H9 (cell line): ENCODE data around the gene ERC1. TPM values are rescaled to one million over a fixed set of nuclear protein-coding genes. Genes with fewer than 3 reads are reported as not detected.

Experiments used
- DNase-seq: peaks from one replicate; pipeline ENCODE4 v3.0.0-alpha.2; 2017
- H2AFZ ChIP-seq: one replicate; pipeline ENCODE4 v1.6.1; 2013; ENCODE audit warnings: mild to moderate bottlenecking, low read length, control low read depth, moderate library complexity
- H2AK5ac ChIP-seq: 2 replicates; pipeline ENCODE4 v1.6.1; 2013; ENCODE audit warnings: low read length, control low read depth, mixed read lengths; ENCODE audit not compliant: insufficient read length
- H2BK120ac ChIP-seq: one replicate; pipeline ENCODE4 v1.6.1; 2013; ENCODE audit warnings: low read depth, mild to moderate bottlenecking, low read length, control low read depth, inconsistent platforms; ENCODE audit not compliant: poor library complexity, severe bottlenecking
- H2BK12ac ChIP-seq: 2 replicates; pipeline ENCODE4 v1.6.1; 2013; ENCODE audit warnings: low read length, control low read depth, mixed read lengths, low read depth; ENCODE audit not compliant: insufficient read length
- H2BK15ac ChIP-seq: 2 replicates; pipeline ENCODE4 v1.6.1; 2013; ENCODE audit warnings: low read depth, low read length, control low read depth
- H2BK20ac ChIP-seq: one replicate; pipeline ENCODE4 v1.6.1; 2013; ENCODE audit warnings: low read depth, mild to moderate bottlenecking, low read length, control low read depth, inconsistent platforms; ENCODE audit not compliant: poor library complexity, severe bottlenecking
- H2BK5ac ChIP-seq: 2 replicates; pipeline ENCODE4 v1.6.1; 2013; ENCODE audit warnings: low read length, control low read depth, mixed read lengths; ENCODE audit not compliant: insufficient read length
- H3K14ac ChIP-seq: 2 replicates; pipeline ENCODE4 v1.6.1; 2013; ENCODE audit warnings: low read length, control low read depth; ENCODE audit not compliant: insufficient read depth
- H3K18ac ChIP-seq: 2 replicates; pipeline ENCODE4 v1.6.1; 2013; ENCODE audit warnings: low read depth, mild to moderate bottlenecking, mixed read lengths, low read length, control low read depth; ENCODE audit not compliant: insufficient read length
- H3K23ac ChIP-seq: 2 replicates; pipeline ENCODE4 v1.6.1; 2013; ENCODE audit warnings: low read length, control low read depth, mixed read lengths, low read depth; ENCODE audit not compliant: insufficient read length
- H3K23me2 ChIP-seq: 2 replicates; pipeline ENCODE4 v1.6.1; 2013; ENCODE audit warnings: low read depth, mild to moderate bottlenecking, mixed read lengths, low read length, control low read depth; ENCODE audit not compliant: insufficient read length, poor library complexity, severe bottlenecking
- H3K27ac ChIP-seq: 2 replicates; pipeline ENCODE4 v1.5.1; 2013; ENCODE audit warnings: low read length, control low read depth, mixed read lengths, low read depth; ENCODE audit not compliant: insufficient read length
- H3K27me3 ChIP-seq: 2 replicates; pipeline ENCODE4 v1.6.1; 2013; ENCODE audit warnings: low read length, control low read depth, inconsistent platforms; ENCODE audit not compliant: insufficient read depth
- H3K4ac ChIP-seq: 2 replicates; pipeline ENCODE4 v1.6.1; 2013; ENCODE audit warnings: low read depth, mild to moderate bottlenecking, control low read depth, inconsistent platforms, low read length, moderate library complexity
- H3K4me1 ChIP-seq: 2 replicates; pipeline ENCODE4 v1.6.1; 2013; ENCODE audit warnings: low read length, control low read depth, inconsistent platforms; ENCODE audit not compliant: insufficient read depth
- H3K4me2 ChIP-seq: 2 replicates; pipeline ENCODE4 v1.6.1; 2013; ENCODE audit warnings: low read length, control low read depth, mixed read lengths; ENCODE audit not compliant: insufficient read length, insufficient read depth
- H3K56ac ChIP-seq: 2 replicates; pipeline ENCODE4 v1.6.1; 2013; ENCODE audit warnings: low read depth, mild to moderate bottlenecking, mixed read lengths, low read length, control low read depth; ENCODE audit not compliant: insufficient read length
- H3K79me1 ChIP-seq: 2 replicates; pipeline ENCODE4 v1.6.1; 2013; ENCODE audit warnings: low read depth, mild to moderate bottlenecking, moderate library complexity, low read length, control low read depth, inconsistent platforms; ENCODE audit not compliant: insufficient read depth, poor library complexity, severe bottlenecking
- H3K79me2 ChIP-seq: 2 replicates; pipeline ENCODE4 v1.6.1; 2013; ENCODE audit warnings: low read length, control low read depth, inconsistent platforms; ENCODE audit not compliant: insufficient read depth
- H3K9ac ChIP-seq: 2 replicates; pipeline ENCODE4 v1.6.1; 2013; ENCODE audit warnings: low read length, control low read depth, mixed read lengths; ENCODE audit not compliant: insufficient read length; ENCODE audit errors: extremely low read depth
- H3K9me3 ChIP-seq: one replicate; pipeline ENCODE4 v1.6.1; 2013; ENCODE audit warnings: low read depth, low read length, inconsistent platforms; ENCODE audit not compliant: control insufficient read depth
- H3T11ph ChIP-seq: one replicate; pipeline ENCODE4 v1.6.1; 2013; ENCODE audit warnings: mild to moderate bottlenecking, low read length, control low read depth, inconsistent platforms
- H4K20me1 ChIP-seq: one replicate; pipeline ENCODE4 v1.6.1; 2013; ENCODE audit not compliant: control insufficient read depth, insufficient read length, insufficient read depth
- H4K5ac ChIP-seq: 2 replicates; pipeline ENCODE4 v1.6.1; 2013; ENCODE audit warnings: low read depth, mild to moderate bottlenecking, mixed read lengths, low read length, control low read depth; ENCODE audit not compliant: insufficient read length
- H4K8ac ChIP-seq: replicated peaks from 2 replicates; pipeline ENCODE4 v1.6.1; 2013; ENCODE audit warnings: low read length, control low read depth, mixed read lengths, low read depth; ENCODE audit not compliant: insufficient read length
- H4K91ac ChIP-seq: 2 replicates; pipeline ENCODE4 v1.6.1; 2013; ENCODE audit warnings: low read depth, mild to moderate bottlenecking, moderate library complexity, mixed read lengths, low read length, control low read depth; ENCODE audit not compliant: insufficient read length
- H3K27ac Mint-ChIP-seq, 3 experiments: 2 replicates in 2 of 3; 3 replicates in 1 of 3; pipeline ENCODE4 v1.8.0; 2020 to 2021; ENCODE audit warnings: mixed read lengths in 3 of 3, mild to moderate bottlenecking in 1 of 3, moderate library complexity in 1 of 3
- H3K27me3 Mint-ChIP-seq: 2 replicates; pipeline ENCODE4 v1.8.0; 2021; ENCODE audit warnings: low read depth, mild to moderate bottlenecking, moderate library complexity, mixed read lengths
- H3K36me3 Mint-ChIP-seq, 3 experiments: 2 replicates in 2 of 3; 3 replicates in 1 of 3; pipeline ENCODE4 v1.8.0; 2020 to 2021; ENCODE audit warnings: low read depth in 3 of 3, mixed read lengths in 3 of 3; ENCODE audit not compliant: insufficient read depth in 1 of 3
- H3K4me1 Mint-ChIP-seq, 2 experiments: 2 replicates each; pipeline ENCODE4 v1.8.0; 2020; ENCODE audit warnings: mixed read lengths in 2 of 2
- H3K4me3 Mint-ChIP-seq, 2 experiments: 2 replicates in 1 of 2; 3 replicates in 1 of 2; pipeline ENCODE4 v1.8.0; 2020 to 2021; ENCODE audit warnings: mild to moderate bottlenecking in 2 of 2, mixed read lengths in 2 of 2, moderate library complexity in 1 of 2
- H3K9me3 Mint-ChIP-seq, 2 experiments: 2 replicates in 1 of 2; 3 replicates in 1 of 2; pipeline ENCODE4 v1.8.0; 2020; ENCODE audit warnings: mild to moderate bottlenecking in 2 of 2, mixed read lengths in 2 of 2, moderate library complexity in 1 of 2
- CTCF ChIP-seq: fragments of 200-600 bp; sonication (generic); conservative IDR thresholded peaks from 3 replicates; pipeline ENCODE4 v1.8.0; 2021; ENCODE audit warnings: antibody characterized with exemption, mild to moderate bottlenecking
- WGBS: extraction: QIAGEN DNeasy Blood & Tissue Kit; methylation state at CpG from one replicate; pipeline ENCODE4 v1.1.7; 2013; ENCODE audit warnings: missing lambda C conversion rate, low lambda C conversion rate, mixed read lengths; ENCODE audit not compliant: insufficient read length; ENCODE audit errors: extremely low coverage; 5-methylcytosine and 5-hydroxymethylcytosine counted together
- total RNA-seq: library from RNA; stranded (reverse); gene quantifications from 2 replicates; pipeline ENCODE4 v1.2.1, GENCODE V29; 2021

ERC1 gene
- total RNA-seq, 1 experiment from 2014 or later: 51.2 TPM

DNA sequence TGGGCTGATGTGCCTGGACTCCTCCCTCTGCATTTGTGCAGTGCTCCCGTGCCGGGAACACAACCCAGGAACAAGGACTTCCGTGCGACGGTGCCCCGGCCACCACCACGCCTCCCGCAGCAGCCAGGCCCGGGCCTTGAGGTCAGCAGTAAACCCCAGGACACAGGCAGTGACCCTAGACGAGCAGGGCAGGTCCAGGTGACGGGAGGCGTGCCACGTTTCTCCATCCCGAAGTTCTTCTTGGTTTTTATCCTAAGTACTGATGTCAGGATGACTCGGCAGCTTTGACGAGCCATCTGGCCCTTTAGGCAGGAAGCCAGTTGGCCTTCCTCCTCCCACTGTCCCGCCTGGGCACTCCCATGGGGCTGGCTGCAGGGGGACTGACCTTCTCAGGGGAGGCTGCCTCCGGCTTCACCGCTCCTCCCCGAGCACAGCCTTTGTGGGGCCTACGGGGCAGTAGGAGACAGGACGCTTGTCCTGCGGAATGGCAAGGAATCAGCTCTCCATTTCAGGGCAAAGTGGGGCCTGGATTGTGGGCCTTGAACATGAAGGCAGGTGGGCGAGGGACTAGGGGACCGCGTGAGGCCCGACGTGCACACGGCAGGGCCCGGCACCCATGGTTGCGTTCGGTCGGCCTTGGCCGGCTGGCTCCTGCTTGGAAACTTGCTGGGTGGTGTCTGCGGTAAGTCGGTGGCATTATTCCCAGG is 509.2 kb downstream of the ERC1 start:
- Histone ChIP-seq H3K4ac (no peak overlapping the region), H4K20me1 (no peaks in the 10 kb centered on the region), H3K27me3 (no peaks in the 10 kb centered on the region), H3K4me2 (no peak overlapping the region), H3K14ac (no peak overlapping the region), H3K9ac (no peak overlapping the region), H3K9me3 (no peaks in the 10 kb centered on the region), H3K56ac (no peak overlapping the region), H2BK120ac (no peak overlapping the region), H3T11ph (no peak overlapping the region), H3K23ac (no peak overlapping the region), H2BK5ac (no peak overlapping the region), H2BK12ac (no peak overlapping the region), H4K8ac (no peak overlapping the region), H3K23me2 (no peaks in the 10 kb centered on the region), H2BK20ac (no peak overlapping the region), H3K27ac (no peak overlapping the region), H2AFZ (no peak overlapping the region), H3K79me1 (no peaks in the 10 kb centered on the region), H4K91ac (no peak overlapping the region), H2AK5ac (no peak overlapping the region), H3K18ac (no peak overlapping the region), H3K4me1 (no peaks in the 10 kb centered on the region), H3K79me2 (no peaks in the 10 kb centered on the region), H2BK15ac (no peak overlapping the region), H4K5ac (no peak overlapping the region)
- no peak for TF ChIP-seq CTCF
- Mint-ChIP-seq H3K27me3 (no peaks in the 10 kb centered on the region; the same call in none of the 2 replicates), H3K4me1 (no peaks in the 10 kb centered on the region), H3K36me3 (peaks cover 2 to 12% (median 6%) of the 10 kb centered on the region in 3 experiments; a peak in 4 of 7 replicates), H3K27ac (peak overlapping the region in 1 of 3 experiments; percentile 44; a peak in 2 of 7 replicates), H3K4me3 (no peak overlapping the region), H3K9me3 (peaks cover 2 to 4% of the 10 kb centered on the region in 2 experiments; a peak in 3 of 5 replicates)
- WGBS: no CpG with 5 or more reads among the region's 36 CpGs
- no peak for DNase-seq
